Measurements from ENCODE around the gene HARS1.
"Not testable (repeated sequence)": the region's sequence is repeated elsewhere in the genome, so short reads cannot be mapped to it uniquely, and the experiment has no call there.

The HARS1 gene

GRCh38 chr5:140633021-140633471 lies 58.1 kb downstream of the HARS1 start, which contains the start of gene CD14:
CD14 (minus strand) TSS chr5:140633175; CDS start chr5:140633071, 104 bp downstream.
- DNase-seq (ENCODE audit: low spot score): no peak

GRCh38 chr5:140632366-140633020 lies 58.7 kb downstream of the HARS1 start:
- no peak for DNase-seq (ENCODE audit: low spot score)

GRCh38 chr5:140631831-140632365 lies 59.3 kb downstream of the HARS1 start:
- DNase-seq (ENCODE audit: low spot score): no peak

GRCh38 chr5:140631036-140631417 lies 60.1 kb downstream of the HARS1 start:
- DNase-seq (ENCODE audit: low spot score): no peak

GRCh38 chr5:140630292-140631035 lies 60.7 kb downstream of the HARS1 start:
- no peak for DNase-seq (ENCODE audit: low spot score)

- DNase-seq (ENCODE audit: low spot score): no peak
These were observed 62.5 kb downstream of the HARS1 start for GRCh38 chr5:140628711-140629110.

GRCh38 chr5:140627972-140628371 lies 63.2 kb downstream of the HARS1 start:
- DNase-seq (ENCODE audit: low spot score): no peak

- not testable (repeated sequence) for DNase-seq (ENCODE audit: low spot score)
These were observed 66.3 kb downstream of the HARS1 start for GRCh38 chr5:140624886-140625285.
